Measurements from ENCODE around the gene TRIM46. TPM values are rescaled to one million over a fixed set of nuclear protein-coding genes. Genes with fewer than 3 reads are reported as not detected.

The TRIM46 gene
- total and polyA plus RNA-seq, 9 of the 15 experiments (the other 6 are each of a cell fraction or from before 2014, with no cell fraction given): 0.05 to 0.60 (median 0.16) TPM; not detected in 3

DNA sequence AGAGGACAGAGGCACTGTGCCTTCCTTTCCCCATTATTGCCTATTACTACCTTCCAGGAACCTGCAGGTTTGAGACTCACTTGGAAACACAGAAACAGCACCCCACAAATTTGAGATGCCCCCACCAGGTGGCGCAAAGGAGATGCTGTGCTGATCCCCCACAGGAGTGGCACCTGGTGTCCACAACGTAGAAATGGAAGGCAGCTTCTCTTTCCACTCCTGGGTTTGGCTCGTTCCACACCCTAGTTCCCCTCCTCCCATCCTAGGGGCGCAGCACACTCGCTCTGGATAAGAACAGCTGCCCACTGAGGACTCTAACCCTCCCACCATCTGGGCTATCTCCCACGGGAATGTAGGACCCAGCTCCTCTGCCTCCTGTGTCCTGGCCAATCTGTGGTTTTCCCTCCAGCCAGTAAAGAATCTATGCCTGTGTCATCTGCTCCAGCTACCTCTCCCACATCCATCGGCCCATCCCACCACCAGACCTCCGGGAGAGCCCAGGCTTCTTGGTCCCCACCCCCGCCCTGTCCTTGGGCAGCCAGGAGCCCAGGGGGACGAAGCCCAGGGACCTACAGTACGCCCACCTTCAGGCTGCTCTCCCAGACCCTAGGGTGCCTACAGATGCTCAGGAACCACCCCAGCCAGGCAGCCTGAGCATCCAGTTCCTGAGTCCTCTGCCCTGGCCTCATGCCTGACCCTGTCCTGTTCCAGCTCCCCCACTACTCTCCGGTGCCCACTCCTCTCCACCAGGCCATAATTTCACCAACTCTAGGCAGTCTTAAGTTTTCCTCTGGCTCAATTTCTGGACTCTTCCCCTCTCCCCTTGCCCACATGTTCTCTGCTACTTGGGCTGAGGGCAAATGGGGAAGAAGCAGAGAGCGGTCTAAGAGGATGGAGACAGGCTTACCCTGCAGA, 33.5 kb downstream of the TRIM46 start:
- Histone ChIP-seq H3K27ac (ENCODE audit: extremely low read depth, low read depth, low read length) (peak overlapping the region; percentile 24; the same call in 2 of the 3 replicates), H3K4me1 (replicated peaks in 1 of 2; ENCODE audit: control insufficient read depth in 2 of 2, insufficient read depth in 2 of 2, low read length in 2 of 2) (peaks cover 19 to 32% of the 10 kb centered on the region in 2 experiments), H3K9ac (ENCODE audit: insufficient read depth in 1 of 2, low read depth in 2 of 2, low read length in 2 of 2) (peak overlapping the region; percentile 23 to 100), H3K79me2 (ENCODE audit: control insufficient read depth, insufficient read depth, low read length) (peaks cover 18% of the 10 kb centered on the region), H2AFZ (ENCODE audit: low read depth, low read length) (peak overlapping the region; percentile 72), H3K9me1 (ENCODE audit: control insufficient read depth, insufficient read depth, low read length) (no peaks in the 10 kb centered on the region), H4K20me1 (replicated peaks; ENCODE audit: control insufficient read depth, insufficient read depth, low read length) (no peaks in the 10 kb centered on the region), H3K4me3 (no peak overlapping the region), H3K27me3 (ENCODE audit: control insufficient read depth in 2 of 2, insufficient read depth in 2 of 2, low read length in 2 of 2) (no peaks in the 10 kb centered on the region), H3K4me2 (ENCODE audit: insufficient read depth, low read length) (peak overlapping the region; percentile 44), H3K9me3 (replicated peaks; ENCODE audit: control insufficient read depth, insufficient read depth, low read depth, low read length) (peaks cover 3% of the 10 kb centered on the region; the same call in 1 of the 2 replicates), H3K36me3 (ENCODE audit: control insufficient read depth, insufficient read depth, low read length) (peaks cover 23% of the 10 kb centered on the region; the same call in 2 of the 3 replicates)
- 33% methylated on average over 12 of the region's 13 CpGs for WGBS (ENCODE audit: insufficient coverage, low coverage, missing lambda C conversion rate)
- FAIRE-seq: peak; percentile 97
- peak; percentile 74 for ATAC-seq
- DNase-seq (ENCODE audit: extremely low read depth in 1 of 4, low spot score in 3 of 4): peak; percentile 72 to 91 (median 80)
- intact Hi-C loops (cut with micrococcal nuclease): loop anchor here (1.0 to 2.0 kb wide), 3 partner anchors 19 to 116 kb away; no protein-coding TSS in a partner anchor
- BruUV-seq (replicated peaks): no TSS peak
- ChIA-PET CTCF (ENCODE audit: low intra/inter-chr PET ratio) (interaction anchor here (0.6 to 2.2 kb wide), 5 partner anchors 19 to 385 kb away, joined by 3 to 31 read pairs (median 4); no protein-coding TSS in a partner anchor), POLR2A (interaction anchor here (0.8 to 1.2 kb wide), 11 partner anchors 10 to 112 kb away, joined by 3 to 7 read pairs (median 4); partner anchors contain the start of gene ENTREP3)
- in situ Hi-C loops (cut with MboI): loop anchor here (5.0 kb wide), 1 partner anchor 390 kb away; no protein-coding TSS in a partner anchor
- TF ChIP-seq NBN (IDR thresholded peaks at IDR 0.05; ENCODE audit: low read depth): 0 out of 2 replicates have a peak, but pooled peaks have one; percentile 43
- TF ChIP-seq ZNF699 (CRISPR knock-in tag; IDR thresholded peaks at IDR 0.05; ENCODE audit: insufficient replicate concordance): no peak
- TF ChIP-seq TCF3 (CRISPR knock-in tag; IDR thresholded peaks at IDR 0.05): peak; percentile 31; the same call in 1 of the 2 replicates
- TF ChIP-seq, protein P1, sequence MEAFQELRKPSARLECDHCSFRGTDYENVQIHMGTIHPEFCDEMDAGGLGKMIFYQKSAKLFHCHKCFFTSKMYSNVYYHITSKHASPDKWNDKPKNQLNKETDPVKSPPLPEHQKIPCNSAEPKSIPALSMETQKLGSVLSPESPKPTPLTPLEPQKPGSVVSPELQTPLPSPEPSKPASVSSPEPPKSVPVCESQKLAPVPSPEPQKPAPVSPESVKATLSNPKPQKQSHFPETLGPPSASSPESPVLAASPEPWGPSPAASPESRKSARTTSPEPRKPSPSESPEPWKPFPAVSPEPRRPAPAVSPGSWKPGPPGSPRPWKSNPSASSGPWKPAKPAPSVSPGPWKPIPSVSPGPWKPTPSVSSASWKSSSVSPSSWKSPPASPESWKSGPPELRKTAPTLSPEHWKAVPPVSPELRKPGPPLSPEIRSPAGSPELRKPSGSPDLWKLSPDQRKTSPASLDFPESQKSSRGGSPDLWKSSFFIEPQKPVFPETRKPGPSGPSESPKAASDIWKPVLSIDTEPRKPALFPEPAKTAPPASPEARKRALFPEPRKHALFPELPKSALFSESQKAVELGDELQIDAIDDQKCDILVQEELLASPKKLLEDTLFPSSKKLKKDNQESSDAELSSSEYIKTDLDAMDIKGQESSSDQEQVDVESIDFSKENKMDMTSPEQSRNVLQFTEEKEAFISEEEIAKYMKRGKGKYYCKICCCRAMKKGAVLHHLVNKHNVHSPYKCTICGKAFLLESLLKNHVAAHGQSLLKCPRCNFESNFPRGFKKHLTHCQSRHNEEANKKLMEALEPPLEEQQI (IDR thresholded peaks at IDR 0.05): no peak
- TF ChIP-seq, protein P2, sequence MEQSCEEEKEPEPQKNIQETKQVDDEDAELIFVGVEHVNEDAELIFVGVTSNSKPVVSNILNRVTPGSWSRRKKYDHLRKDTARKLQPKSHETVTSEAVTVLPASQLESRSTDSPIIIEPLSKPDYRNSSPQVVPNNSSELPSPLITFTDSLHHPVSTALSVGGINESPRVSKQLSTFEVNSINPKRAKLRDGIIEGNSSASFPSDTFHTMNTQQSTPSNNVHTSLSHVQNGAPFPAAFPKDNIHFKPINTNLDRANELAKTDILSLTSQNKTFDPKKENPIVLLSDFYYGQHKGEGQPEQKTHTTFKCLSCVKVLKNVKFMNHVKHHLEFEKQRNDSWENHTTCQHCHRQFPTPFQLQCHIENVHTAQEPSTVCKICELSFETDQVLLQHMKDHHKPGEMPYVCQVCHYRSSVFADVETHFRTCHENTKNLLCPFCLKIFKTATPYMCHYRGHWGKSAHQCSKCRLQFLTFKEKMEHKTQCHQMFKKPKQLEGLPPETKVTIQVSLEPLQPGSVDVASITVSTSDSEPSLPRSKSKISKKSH (CRISPR knock-in tag; IDR thresholded peaks at IDR 0.05): no peak
